ENCODE results near the gene CELA3B. TPM values are rescaled to one million over a fixed set of nuclear protein-coding genes. Genes with fewer than 3 reads are reported as not detected.

CELA3B gene
- total and polyA plus RNA-seq, 2 of the 13 experiments (the other 11 are each of a cell fraction or from before 2014, with no cell fraction given) = 0.34 TPM; not detected in 1

DNA sequence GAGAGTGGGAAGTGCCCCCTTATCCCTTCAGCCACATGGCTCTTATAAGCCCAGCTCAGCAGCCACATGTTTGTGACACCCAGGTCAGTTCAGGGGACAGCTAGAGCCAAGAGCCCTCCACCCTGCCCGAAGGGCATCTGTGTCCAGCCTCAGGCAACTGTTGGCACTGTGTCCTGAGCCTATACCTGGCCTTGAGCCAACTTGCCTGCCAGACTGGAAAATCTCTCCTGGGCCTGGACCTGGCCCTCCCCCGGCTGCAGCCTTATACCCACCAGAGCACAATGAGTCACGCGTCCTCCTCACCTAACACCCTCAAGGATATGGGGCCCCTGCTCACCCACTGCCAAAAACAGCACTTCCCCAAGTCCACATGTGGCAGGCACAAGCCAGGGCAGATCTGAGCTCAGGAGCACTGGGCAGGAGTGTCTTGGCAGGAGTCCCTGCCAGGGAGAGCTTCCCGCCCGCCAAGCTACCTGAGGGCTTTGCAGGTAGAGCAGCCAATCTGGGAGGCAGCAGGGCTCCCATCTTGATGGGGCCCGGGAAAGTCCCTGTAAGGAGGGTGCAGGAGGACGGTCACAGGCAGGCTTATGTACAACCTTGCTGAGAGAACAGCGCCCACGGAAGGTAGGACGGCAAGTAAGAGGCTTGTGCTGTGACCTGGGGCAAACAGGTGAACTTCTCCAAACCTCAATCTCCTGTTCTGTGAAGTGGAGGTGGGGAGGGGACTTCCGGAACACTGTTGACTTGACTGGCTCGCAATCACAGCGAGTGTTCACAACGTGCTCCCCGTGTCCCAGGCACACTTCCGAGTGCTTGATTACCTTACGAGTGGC lies 19.9 kb upstream of the CELA3B start (continued):
- TF ChIP-seq, protein P1, sequence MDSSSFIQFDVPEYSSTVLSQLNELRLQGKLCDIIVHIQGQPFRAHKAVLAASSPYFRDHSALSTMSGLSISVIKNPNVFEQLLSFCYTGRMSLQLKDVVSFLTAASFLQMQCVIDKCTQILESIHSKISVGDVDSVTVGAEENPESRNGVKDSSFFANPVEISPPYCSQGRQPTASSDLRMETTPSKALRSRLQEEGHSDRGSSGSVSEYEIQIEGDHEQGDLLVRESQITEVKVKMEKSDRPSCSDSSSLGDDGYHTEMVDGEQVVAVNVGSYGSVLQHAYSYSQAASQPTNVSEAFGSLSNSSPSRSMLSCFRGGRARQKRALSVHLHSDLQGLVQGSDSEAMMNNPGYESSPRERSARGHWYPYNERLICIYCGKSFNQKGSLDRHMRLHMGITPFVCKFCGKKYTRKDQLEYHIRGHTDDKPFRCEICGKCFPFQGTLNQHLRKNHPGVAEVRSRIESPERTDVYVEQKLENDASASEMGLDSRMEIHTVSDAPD (CRISPR knock-in tag; IDR thresholded peaks at IDR 0.05) = 0 out of 2 replicates have a peak, but pooled peaks have one; percentile 69
- TF ChIP-seq TEAD2 (CRISPR knock-in tag; IDR thresholded peaks at IDR 0.05) = no peak
- TF ChIP-seq, protein P2, sequence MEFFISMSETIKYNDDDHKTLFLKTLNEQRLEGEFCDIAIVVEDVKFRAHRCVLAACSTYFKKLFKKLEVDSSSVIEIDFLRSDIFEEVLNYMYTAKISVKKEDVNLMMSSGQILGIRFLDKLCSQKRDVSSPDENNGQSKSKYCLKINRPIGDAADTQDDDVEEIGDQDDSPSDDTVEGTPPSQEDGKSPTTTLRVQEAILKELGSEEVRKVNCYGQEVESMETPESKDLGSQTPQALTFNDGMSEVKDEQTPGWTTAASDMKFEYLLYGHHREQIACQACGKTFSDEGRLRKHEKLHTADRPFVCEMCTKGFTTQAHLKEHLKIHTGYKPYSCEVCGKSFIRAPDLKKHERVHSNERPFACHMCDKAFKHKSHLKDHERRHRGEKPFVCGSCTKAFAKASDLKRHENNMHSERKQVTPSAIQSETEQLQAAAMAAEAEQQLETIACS (CRISPR knock-in tag; IDR thresholded peaks at IDR 0.05) = no peak
- no peak for TF ChIP-seq ZC3H13 (CRISPR knock-in tag; IDR thresholded peaks at IDR 0.05)
- no peak for TF ChIP-seq ZNF10 (CRISPR knock-in tag; IDR thresholded peaks at IDR 0.05; ENCODE audit: borderline replicate concordance, low read depth)
- no peak for TF ChIP-seq KLF13 (CRISPR knock-in tag; IDR thresholded peaks at IDR 0.05)
- no peak for TF ChIP-seq ZNF75D (CRISPR knock-in tag; IDR thresholded peaks at IDR 0.05; ENCODE audit: borderline replicate concordance)
- TF ChIP-seq ZNF20 (CRISPR knock-in tag; IDR thresholded peaks at IDR 0.05) = no peak
- TF ChIP-seq ZNF761 (CRISPR knock-in tag; conservative IDR thresholded peaks at IDR 0.05) = no peak
- TF ChIP-seq ZNF326 (CRISPR knock-in tag; IDR thresholded peaks at IDR 0.05; ENCODE audit: borderline replicate concordance) = no peak
- no peak for TF ChIP-seq TAF15 (IDR thresholded peaks at IDR 0.05; ENCODE audit: low read depth, low read length, poor library complexity, severe bottlenecking)
- TF ChIP-seq, protein P3, sequence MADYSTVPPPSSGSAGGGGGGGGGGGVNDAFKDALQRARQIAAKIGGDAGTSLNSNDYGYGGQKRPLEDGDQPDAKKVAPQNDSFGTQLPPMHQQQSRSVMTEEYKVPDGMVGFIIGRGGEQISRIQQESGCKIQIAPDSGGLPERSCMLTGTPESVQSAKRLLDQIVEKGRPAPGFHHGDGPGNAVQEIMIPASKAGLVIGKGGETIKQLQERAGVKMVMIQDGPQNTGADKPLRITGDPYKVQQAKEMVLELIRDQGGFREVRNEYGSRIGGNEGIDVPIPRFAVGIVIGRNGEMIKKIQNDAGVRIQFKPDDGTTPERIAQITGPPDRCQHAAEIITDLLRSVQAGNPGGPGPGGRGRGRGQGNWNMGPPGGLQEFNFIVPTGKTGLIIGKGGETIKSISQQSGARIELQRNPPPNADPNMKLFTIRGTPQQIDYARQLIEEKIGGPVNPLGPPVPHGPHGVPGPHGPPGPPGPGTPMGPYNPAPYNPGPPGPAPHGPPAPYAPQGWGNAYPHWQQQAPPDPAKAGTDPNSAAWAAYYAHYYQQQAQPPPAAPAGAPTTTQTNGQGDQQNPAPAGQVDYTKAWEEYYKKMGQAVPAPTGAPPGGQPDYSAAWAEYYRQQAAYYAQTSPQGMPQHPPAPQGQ (CRISPR knock-in tag; IDR thresholded peaks at IDR 0.05; ENCODE audit: borderline replicate concordance) = no peak

Data from HepG2 (cell line).